IMR-90 (cell line): ENCODE measurements around the gene PSG5. TPM values are rescaled to one million over a fixed set of nuclear protein-coding genes. Genes with fewer than 3 reads are reported as not detected.
A peak's percentile ranks its signal among the peaks of the same experiment; 100 is the strongest.
"Not testable (repeated sequence)": the region's sequence is repeated elsewhere in the genome, so short reads cannot be mapped to it uniquely, and the experiment has no call there.

Experiments used
- ATAC-seq: fragments of 200-7000 bp; cut with Tn5 transposase; 2 replicates; pipeline ENCODE4 v1.9.1; 2020; ENCODE audit warnings: low read depth, mild to moderate bottlenecking, moderate library complexity
- BruUV-seq: library from RNA; stranded (reverse); fragments of 400-500 nt; replicated peaks from 2 replicates; lab custom pipeline; 2021; lab: Mats Ljungman, UMichigan
- CTCF ChIA-PET: fragments of 300-600 bp; formaldehyde crosslinking; extraction: SDS; loops from one replicate; lab custom pipeline; 2021; ENCODE audit warnings: antibody characterized with exemption; lab: Yijun Ruan, JAX
- POLR2A ChIA-PET: fragments of 300-600 bp; sonication (Branson Sonifier 250); formaldehyde crosslinking; loops from one replicate; lab custom pipeline; 2022; ENCODE audit warnings: antibody characterized with exemption; ENCODE audit not compliant: unreplicated experiment; lab: Charles Lee
- DNase-seq: peaks from one replicate; pipeline ENCODE4 v3.0.0; 2013
- H2AFZ ChIP-seq: replicated peaks from 2 replicates; pipeline ENCODE3; 2013; ENCODE audit warnings: low read length, mild to moderate bottlenecking; ENCODE audit not compliant: poor library complexity
- H2AK5ac ChIP-seq: 2 replicates; pipeline ENCODE4 v1.6.1; 2013; ENCODE audit warnings: low read depth, low read length, inconsistent platforms
- H2AK9ac ChIP-seq: replicated peaks from 2 replicates; pipeline ENCODE3; 2013; ENCODE audit warnings: mild to moderate bottlenecking, low read depth, low read length, moderate library complexity; ENCODE audit not compliant: poor library complexity
- H2BK120ac ChIP-seq: 2 replicates; pipeline ENCODE4 v1.6.1; 2013; ENCODE audit warnings: low read depth, low read length, inconsistent platforms
- H2BK15ac ChIP-seq: 3 replicates; pipeline ENCODE4 v1.6.1; 2013; ENCODE audit warnings: low read depth, low read length, inconsistent platforms
- H2BK20ac ChIP-seq: 2 replicates; pipeline ENCODE4 v1.6.1; 2013; ENCODE audit warnings: low read depth, mild to moderate bottlenecking, inconsistent platforms, low read length, moderate library complexity
- H2BK5ac ChIP-seq: 2 replicates; pipeline ENCODE4 v1.6.1; 2013; ENCODE audit warnings: mild to moderate bottlenecking, low read depth, low read length, inconsistent platforms; ENCODE audit not compliant: poor library complexity, severe bottlenecking
- H3K14ac ChIP-seq: replicated peaks from 2 replicates; pipeline ENCODE4 v1.6.1; 2013; ENCODE audit warnings: low read depth, low read length, inconsistent platforms
- H3K18ac ChIP-seq: 2 replicates; pipeline ENCODE4 v1.6.1; 2013; ENCODE audit warnings: low read depth, low read length, control low read depth
- H3K23ac ChIP-seq: 2 replicates; pipeline ENCODE4 v1.6.1; 2013; ENCODE audit warnings: low read depth, low read length, inconsistent platforms
- H3K27ac ChIP-seq: 2 replicates; pipeline ENCODE4 v1.5.1; 2013; ENCODE audit warnings: mild to moderate bottlenecking, control low read depth, low read length; ENCODE audit not compliant: insufficient read depth
- H3K27me3 ChIP-seq: 2 replicates; pipeline ENCODE4 v1.6.1; 2013; ENCODE audit warnings: low read length; ENCODE audit not compliant: control insufficient read depth, insufficient read depth
- H3K36me3 ChIP-seq: 2 replicates; pipeline ENCODE4 v1.6.1; 2013; ENCODE audit warnings: low read length, mixed read lengths; ENCODE audit not compliant: control insufficient read depth, insufficient read depth
- H3K4ac ChIP-seq: 2 replicates; pipeline ENCODE4 v1.6.1; 2013; ENCODE audit warnings: low read depth, low read length, inconsistent platforms
- H3K4me1 ChIP-seq: 2 replicates; pipeline ENCODE4 v1.6.1; 2013; ENCODE audit warnings: low read length, mixed read lengths; ENCODE audit not compliant: control insufficient read depth, insufficient read depth
- H3K4me2 ChIP-seq: 2 replicates; pipeline ENCODE4 v1.6.1; 2013; ENCODE audit warnings: low read depth, mild to moderate bottlenecking, control low read depth, low read length, moderate library complexity
- H3K4me3 ChIP-seq: 2 replicates; pipeline ENCODE4 v1.5.1; 2013; ENCODE audit warnings: low read depth, mild to moderate bottlenecking, control low read depth, low read length, moderate library complexity; ENCODE audit not compliant: insufficient read depth
- H3K56ac ChIP-seq: 2 replicates; pipeline ENCODE4 v1.6.1; 2013; ENCODE audit warnings: low read length, inconsistent platforms; ENCODE audit not compliant: insufficient read depth; ENCODE audit errors: extremely low read depth
- H3K79me1 ChIP-seq, 2 experiments: 2 replicates each; pipeline ENCODE4 v1.6.1; 2013; ENCODE audit warnings: low read length in 2 of 2, inconsistent platforms in 1 of 2, low read depth in 1 of 2
- H3K9ac ChIP-seq: 2 replicates; pipeline ENCODE4 v1.6.1; 2013; ENCODE audit warnings: low read depth, low read length, control low read depth
- H3K9me1 ChIP-seq: 2 replicates; pipeline ENCODE4 v1.6.1; 2013; ENCODE audit warnings: low read length, inconsistent platforms; ENCODE audit not compliant: insufficient read depth
- H3K9me3 ChIP-seq: 2 replicates; pipeline ENCODE4 v1.6.1; 2013; ENCODE audit warnings: low read length; ENCODE audit not compliant: control insufficient read depth, insufficient read depth
- H4K20me1 ChIP-seq: 2 replicates; pipeline ENCODE4 v1.6.1; 2013; ENCODE audit warnings: low read length, inconsistent platforms; ENCODE audit not compliant: insufficient read depth
- H4K5ac ChIP-seq: 2 replicates; pipeline ENCODE4 v1.6.1; 2013; ENCODE audit warnings: mild to moderate bottlenecking, low read depth, low read length, control low read depth
- H4K8ac ChIP-seq, 2 experiments: 2 replicates each; pipeline ENCODE4 v1.6.1; 2013; ENCODE audit warnings: low read depth in 2 of 2, low read length in 2 of 2, control low read depth in 1 of 2, inconsistent platforms in 1 of 2
- H4K91ac ChIP-seq: 2 replicates; pipeline ENCODE4 v1.6.1; 2013; ENCODE audit warnings: low read depth, low read length, inconsistent platforms; ENCODE audit not compliant: insufficient read depth
- WGBS, 2 experiments: methylation state at CpG; one replicate each; pipeline versions ENCODE4 v1.1.5 to v1.1.7; 2013; ENCODE audit warnings: missing lambda C conversion rate in 2 of 2; ENCODE audit not compliant: insufficient read length in 1 of 2; ENCODE audit errors: extremely low coverage in 2 of 2; 5-methylcytosine and 5-hydroxymethylcytosine counted together
- dilution Hi-C: fragments of 300-500 bp; cut with HindIII; formaldehyde crosslinking; loops from one replicate; pipeline ENCODE4 v1.14.3; 2018; ENCODE audit warnings: low sequenced_read_pairs; ENCODE audit not compliant: unreplicated experiment
- in situ Hi-C: fragments of 300-500 bp; cut with MboI; formaldehyde crosslinking; loops from 3 replicates; pipeline ENCODE4 v1.14.3; 2019; ENCODE audit warnings: low sequenced_read_pairs, inconsistent platforms, mixed read lengths
- intact Hi-C: fragments of 100-400 bp; cut with micrococcal nuclease; formaldehyde crosslinking; loops from 2 replicates; pipeline ENCODE4 v1.10.0; 2022
- polyA plus RNA-seq, 3 experiments: library from polyadenylated mRNA; depleted of rRNA; stranded (reverse); fragments of >200 nt; gene quantifications; 2 replicates each; pipeline ENCODE4 v1.2.3, GENCODE V29; 2012; ENCODE audit warnings: low replicate concordance in 1 of 3
- total RNA-seq: library from RNA; depleted of rRNA; stranded (reverse); fragments of >200 nt; gene quantifications from 2 replicates; pipeline ENCODE4 v1.2.3, GENCODE V29; 2012

PSG5 gene
- total and polyA plus RNA-seq, 2 of the 4 experiments (the other 2 are of a cell fraction) = 50.7 to 75.9 TPM

DNA sequence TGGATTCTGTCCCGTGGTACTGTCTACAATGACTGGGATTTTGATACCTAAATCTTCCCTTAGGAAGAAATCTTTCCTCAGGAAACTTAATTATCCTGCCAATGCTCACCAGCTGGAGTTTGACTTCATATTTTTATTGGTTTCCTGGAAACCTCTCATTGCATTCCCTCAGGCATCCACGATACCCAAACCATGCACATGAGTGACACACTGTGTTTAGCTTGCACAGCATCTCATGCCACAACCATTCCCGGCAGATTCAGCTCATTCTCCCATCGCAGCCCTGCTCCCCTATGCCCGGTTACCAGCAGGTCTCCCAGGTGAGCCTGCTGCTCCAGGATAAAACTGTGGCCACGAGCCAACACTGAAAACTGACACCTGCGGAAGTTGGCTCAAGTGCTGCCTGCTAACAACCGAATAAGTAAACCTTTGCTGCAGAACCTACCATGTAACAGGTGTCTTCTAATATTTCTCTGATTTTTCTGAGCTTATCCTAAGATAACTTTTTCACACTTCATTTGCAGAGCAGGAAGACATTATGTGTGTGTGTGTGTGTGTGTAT, 55.0 kb downstream of the PSG5 start:
- H3K27me3 ChIP-seq, H3K23ac ChIP-seq, H3K9ac ChIP-seq, H3K56ac ChIP-seq, CTCF ChIA-PET, DNase-seq, in situ Hi-C loops, ATAC-seq, H2AFZ ChIP-seq, H4K5ac ChIP-seq, H3K4me2 ChIP-seq, H4K8ac ChIP-seq, H3K27ac ChIP-seq, H3K4me3 ChIP-seq, H2BK5ac ChIP-seq, H3K9me1 ChIP-seq, H4K20me1 ChIP-seq, H2AK9ac ChIP-seq, H3K79me1 ChIP-seq, intact Hi-C loops, dilution Hi-C loops, H3K36me3 ChIP-seq, BruUV-seq, POLR2A ChIA-PET, H3K18ac ChIP-seq, H3K9me3 ChIP-seq: not testable (repeated sequence)
- peak overlapping the region; percentile 45; the same call in 1 of the 2 replicates for H3K4ac ChIP-seq
- peak overlapping the region; percentile 59; the same call in 1 of the 2 replicates for H3K14ac ChIP-seq
- peak overlapping the region; percentile 87; the same call in 1 of the 2 replicates for H2BK20ac ChIP-seq
- peak overlapping the region; percentile 43; the same call in 1 of the 2 replicates for H4K91ac ChIP-seq
- WGBS, 2 experiments = 74% methylated on average over 3 of the region's 8 CpGs; no CpG with 5 or more reads in 1 of the 2 experiments
- peaks cover 11% of the 10 kb centered on the region for H3K4me1 ChIP-seq
- peak overlapping the region; percentile 32 for H2BK120ac ChIP-seq
- peak overlapping the region; percentile 20; the same call in 1 of the 2 replicates for H2AK5ac ChIP-seq
- H2BK15ac ChIP-seq = 0 out of 3 replicates have a peak overlapping the region, but pooled peaks have one; percentile 52

DNA sequence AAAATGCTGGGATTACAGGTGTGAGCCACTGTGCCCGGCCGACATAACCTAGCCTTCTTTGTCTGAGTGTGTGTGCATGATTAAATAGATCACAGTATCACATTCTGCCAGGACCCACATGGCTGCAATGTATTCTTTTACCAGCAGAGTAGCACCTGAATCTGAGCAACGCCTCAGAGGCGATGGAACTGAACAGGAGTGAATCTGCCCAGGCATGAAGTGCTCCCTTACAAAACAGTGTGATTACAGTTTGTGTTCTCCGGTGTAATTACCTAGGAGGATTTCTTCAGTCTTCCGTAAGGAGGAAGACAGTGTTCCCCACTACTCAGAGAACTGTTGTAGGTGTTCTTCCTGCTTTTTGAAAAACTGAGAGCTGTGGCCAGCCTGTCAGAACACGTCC, 57.1 kb downstream of the PSG5 start:
- DNase-seq, H3K4me1 ChIP-seq, CTCF ChIA-PET, H3K27ac ChIP-seq, dilution Hi-C loops, H3K36me3 ChIP-seq, H2AFZ ChIP-seq, H4K20me1 ChIP-seq, H3K9ac ChIP-seq, H3K4me2 ChIP-seq, ATAC-seq, BruUV-seq, H3K4me3 ChIP-seq, H2AK9ac ChIP-seq, H3K9me3 ChIP-seq, intact Hi-C loops, H3K9me1 ChIP-seq, POLR2A ChIA-PET, H3K27me3 ChIP-seq: not testable (repeated sequence)
- peak overlapping the region; percentile 94 for H2BK20ac ChIP-seq
- 83% methylated on average over 1 of the region's 7 CpGs; no CpG with 5 or more reads in 1 of the 2 experiments for WGBS, 2 experiments
- H3K18ac ChIP-seq = peak overlapping the region; percentile 27; the same call in 1 of the 2 replicates
- H3K23ac ChIP-seq = peak overlapping the region; percentile 51; the same call in 1 of the 2 replicates
- H4K8ac ChIP-seq = peak overlapping the region; percentile 68
- H3K56ac ChIP-seq = peak overlapping the region; percentile 46
- peak overlapping the region; percentile 82 for H3K4ac ChIP-seq
- peak overlapping the region; percentile 37; the same call in 1 of the 2 replicates for H4K5ac ChIP-seq
- peak overlapping the region; percentile 89 for H4K91ac ChIP-seq
- in situ Hi-C loops = loop anchor here (10.0 kb wide), 1 partner anchor 136 kb away; the partner anchor contains the start of gene PSG9
- peak overlapping the region; percentile 91 for H3K14ac ChIP-seq
- H2BK15ac ChIP-seq = peak overlapping the region; percentile 87
- H2BK5ac ChIP-seq = peak overlapping the region; percentile 95
- H3K79me1 ChIP-seq = peaks cover 0 to 11% of the 10 kb centered on the region in 2 experiments; a peak in 3 of 4 replicates
- H2AK5ac ChIP-seq = peak overlapping the region; percentile 86
- peak overlapping the region; percentile 96 for H2BK120ac ChIP-seq
